DMS53 treated with DMSO at 0.1 percent for 48 hours (cell line): ENCODE measurements around the gene QRSL1.
"Not testable (repeated sequence)": the region's sequence is repeated elsewhere in the genome, so short reads cannot be mapped to it uniquely, and the experiment has no call there.

Experiments
- DNase-seq: peaks from one replicate; lab custom pipeline; 2025; ENCODE audit not compliant: unreplicated experiment; lab: John Stamatoyannopoulos, UW

QRSL1 gene, protein sequence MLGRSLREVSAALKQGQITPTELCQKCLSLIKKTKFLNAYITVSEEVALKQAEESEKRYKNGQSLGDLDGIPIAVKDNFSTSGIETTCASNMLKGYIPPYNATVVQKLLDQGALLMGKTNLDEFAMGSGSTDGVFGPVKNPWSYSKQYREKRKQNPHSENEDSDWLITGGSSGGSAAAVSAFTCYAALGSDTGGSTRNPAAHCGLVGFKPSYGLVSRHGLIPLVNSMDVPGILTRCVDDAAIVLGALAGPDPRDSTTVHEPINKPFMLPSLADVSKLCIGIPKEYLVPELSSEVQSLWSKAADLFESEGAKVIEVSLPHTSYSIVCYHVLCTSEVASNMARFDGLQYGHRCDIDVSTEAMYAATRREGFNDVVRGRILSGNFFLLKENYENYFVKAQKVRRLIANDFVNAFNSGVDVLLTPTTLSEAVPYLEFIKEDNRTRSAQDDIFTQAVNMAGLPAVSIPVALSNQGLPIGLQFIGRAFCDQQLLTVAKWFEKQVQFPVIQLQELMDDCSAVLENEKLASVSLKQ

DNA sequence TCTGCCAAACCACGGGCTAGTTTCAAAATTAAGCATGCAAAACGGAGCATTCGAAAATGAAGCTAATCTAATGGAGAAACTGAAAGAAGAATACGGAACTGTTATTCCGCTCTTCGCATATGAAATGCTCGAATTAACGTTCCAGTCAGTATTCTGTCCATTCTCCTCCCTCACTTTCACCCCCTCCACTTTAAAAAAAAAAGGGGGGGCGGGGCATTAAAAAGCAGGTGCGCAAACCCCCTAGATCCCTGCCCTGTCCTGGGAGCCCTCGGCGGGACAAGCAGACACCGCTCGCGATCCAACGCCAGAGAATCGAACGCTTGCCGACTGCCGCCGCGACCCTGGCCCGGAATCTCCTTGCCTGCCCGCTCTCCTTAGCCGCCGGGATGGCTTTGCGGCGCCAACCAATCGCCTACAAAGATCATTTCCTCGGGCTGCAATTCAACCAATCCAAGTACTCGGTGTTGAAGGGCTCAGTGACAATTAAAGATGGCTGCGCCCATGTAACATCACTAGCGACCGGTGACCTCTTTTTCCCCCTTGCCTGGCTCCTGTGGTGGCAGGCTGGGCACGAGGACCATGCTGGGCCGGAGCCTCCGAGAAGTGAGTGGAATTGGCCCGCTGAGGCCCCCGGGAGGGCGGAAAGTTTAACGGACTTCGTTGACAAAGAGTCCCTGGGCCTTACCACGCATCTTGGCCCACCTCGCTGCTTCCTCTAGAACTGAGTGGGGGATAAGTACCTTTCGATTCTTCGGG, at the start of gene QRSL1, which contains the start of gene RTN4IP1:
TSS of gene QRSL1 (plus strand) at position 476 of the 756 bp plus-strand sequence. CDS start at position 580, 104 bp downstream.
TSS of gene RTN4IP1 (minus strand) at position 396 of the 756 bp plus-strand sequence. CDS start 477 bp downstream, outside the sequence.
- DNase-seq, result peak; percentile 83

DNA sequence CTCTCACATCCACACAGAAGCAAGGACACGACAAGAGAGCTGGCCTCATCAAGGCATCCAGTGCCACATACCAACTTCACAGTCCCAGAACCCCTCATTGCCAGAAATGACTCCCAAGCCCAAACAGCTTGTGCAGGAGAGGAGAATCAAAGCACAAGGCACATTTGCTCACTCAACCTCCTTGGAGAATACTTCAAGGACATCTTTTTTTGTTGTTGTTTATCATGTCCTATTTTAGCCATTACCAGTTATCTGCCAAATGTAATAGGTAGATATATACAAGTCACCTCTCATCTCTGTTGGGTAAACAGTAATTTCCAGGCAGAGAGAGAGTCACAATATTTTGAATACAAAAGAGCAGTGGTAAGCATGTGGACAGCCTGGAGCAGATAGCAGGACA, 47.9 kb upstream of the QRSL1 start:
- no peak for DNase-seq

DNA sequence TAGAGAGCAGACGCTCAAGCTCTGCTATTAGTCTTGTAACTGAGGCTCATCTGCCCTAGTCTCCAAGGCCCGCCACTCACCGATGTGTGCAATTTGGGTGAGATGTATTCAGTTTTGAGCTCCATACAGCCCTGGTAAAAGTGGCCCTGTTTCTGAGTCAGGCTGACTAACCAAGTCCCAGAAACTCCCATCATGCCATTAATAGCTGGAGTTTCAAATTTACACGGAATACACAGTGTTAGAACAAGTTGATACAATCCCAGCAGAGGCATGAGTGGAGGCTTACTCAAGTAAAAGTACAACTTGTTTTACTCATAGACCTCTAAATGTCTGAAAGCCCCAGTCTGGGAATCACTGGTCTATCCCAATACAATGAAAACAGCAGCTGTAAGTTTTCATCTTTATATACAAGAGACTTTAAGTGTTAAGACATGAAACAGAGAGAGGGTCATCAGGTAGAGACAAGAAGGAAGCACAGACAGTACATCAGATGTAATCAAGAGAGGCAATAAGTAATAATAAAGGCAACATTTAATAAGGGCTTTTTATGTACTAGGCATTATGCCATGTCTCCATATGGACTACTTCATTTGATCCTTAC, 42.5 kb upstream of the QRSL1 start:
- no peak for DNase-seq

DNA sequence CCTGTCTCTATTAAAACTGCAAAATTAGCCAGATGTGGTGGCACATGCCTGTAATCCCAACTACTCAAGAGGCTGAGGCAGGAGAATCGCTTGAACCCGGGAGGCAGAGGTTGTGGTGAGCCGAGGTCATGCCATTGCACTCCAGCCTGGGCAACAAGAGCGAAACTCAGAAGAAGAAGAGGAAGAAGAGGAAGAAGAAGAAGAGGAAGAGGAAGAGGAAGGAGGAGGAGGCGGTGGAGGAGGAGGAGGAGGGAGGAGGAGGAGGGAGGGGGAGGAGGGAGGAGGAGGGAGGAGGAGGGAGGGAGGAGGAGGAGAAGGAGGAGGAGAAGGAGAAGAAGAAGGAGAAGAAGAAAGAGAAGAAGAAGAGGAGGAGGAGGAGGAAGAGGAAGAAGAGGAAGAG, 40.4 kb upstream of the QRSL1 start:
- DNase-seq, result not testable (repeated sequence)

DNA sequence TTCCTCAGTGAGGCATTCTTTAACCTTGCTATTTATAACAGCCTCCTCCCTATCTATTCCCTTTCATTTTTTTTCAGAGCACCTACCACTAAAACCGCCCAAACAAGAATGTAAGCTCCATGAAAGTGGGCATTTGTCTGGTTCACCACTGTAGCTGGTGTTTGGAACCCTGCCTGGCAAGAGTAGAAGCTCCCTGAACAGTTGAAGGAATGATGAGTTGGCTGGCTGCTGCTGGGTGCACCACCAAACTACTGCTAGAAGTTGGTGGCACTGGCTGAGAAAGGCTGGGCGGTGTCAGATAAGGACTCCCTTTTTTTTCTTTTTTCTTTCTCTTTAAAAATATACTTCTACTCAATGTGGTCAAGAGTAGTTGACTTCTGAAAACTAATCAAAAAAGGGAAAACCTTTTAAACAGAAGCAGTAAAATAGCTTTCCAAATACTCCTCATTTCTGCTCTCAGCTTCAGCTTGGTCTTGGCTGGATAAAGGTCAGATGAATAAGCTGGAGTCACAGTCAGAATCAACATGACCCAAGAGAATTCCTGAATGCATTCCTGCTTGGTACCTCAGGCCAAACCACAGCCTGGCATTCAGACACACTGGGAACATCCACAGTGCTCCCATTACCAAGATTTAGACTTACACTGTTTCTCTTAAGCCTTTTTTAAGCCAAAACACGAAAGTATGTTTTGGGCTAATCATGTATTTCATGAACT, 38.1 kb upstream of the QRSL1 start:
- DNase-seq, result no peak

DNA sequence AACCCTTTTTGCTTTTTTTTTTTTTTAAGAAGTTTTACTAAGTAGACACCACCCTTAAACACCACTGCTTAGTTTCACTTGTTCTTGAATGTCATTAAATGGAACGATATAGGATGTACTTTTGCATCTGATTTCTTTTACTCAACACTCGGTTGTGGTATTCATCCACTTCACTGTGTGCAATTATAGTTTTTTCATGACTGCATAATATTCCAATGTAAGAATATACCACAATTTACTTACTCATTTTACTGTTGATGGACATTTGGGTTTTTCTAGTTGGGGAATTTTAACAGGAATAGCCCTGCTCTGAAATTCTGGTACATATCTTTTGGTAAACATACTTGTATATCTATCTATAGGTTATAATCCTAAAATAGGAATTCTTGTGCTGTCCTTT, 29.9 kb upstream of the QRSL1 start:
- no peak for DNase-seq

DNA sequence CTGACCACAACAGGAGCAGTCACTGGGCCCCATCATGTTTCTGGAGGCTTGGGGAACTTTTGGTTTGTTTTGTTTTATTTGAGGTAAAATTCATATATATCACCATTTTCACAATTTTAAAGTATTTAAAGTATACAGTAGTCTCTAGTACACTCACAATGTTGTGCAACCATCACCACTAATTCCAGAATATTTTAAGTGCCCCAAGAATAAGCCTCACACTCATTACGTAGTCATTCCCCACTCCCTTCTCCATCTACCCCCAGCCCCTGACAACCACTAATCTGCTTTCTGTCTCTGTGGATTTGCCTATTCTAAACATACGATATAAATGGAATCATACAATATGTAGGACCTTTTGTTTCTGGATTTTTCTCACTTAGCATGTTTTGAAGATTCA, 29.0 kb upstream of the QRSL1 start:
- DNase-seq, result no peak

DNA sequence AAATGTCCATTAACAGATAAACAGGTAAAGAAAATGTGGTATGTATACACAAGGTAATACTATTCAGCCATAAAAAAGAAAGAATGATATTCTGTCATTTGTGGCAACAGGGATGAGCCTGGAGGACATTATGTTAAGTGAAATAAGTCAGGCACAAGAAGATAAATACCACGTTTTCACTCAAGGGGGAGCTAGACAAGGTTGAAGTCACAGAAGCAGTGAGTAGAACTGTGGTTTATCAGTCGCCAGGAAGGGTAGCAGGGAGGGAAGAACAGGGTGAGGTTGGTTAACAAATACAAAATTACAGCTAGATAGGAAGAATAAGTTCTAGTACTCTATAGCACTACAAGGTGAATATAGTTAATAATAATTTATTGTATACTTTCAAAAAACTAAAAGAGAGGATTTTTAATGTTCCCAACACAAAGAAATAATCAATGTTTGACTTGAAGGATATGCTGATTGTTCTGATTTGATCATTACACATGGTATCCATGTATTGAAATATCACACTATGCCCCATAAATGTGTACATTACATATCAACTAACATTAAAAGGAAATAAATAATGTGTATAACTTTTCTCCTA, 21.2 kb upstream of the QRSL1 start:
- peak; percentile 36 for DNase-seq

DNA sequence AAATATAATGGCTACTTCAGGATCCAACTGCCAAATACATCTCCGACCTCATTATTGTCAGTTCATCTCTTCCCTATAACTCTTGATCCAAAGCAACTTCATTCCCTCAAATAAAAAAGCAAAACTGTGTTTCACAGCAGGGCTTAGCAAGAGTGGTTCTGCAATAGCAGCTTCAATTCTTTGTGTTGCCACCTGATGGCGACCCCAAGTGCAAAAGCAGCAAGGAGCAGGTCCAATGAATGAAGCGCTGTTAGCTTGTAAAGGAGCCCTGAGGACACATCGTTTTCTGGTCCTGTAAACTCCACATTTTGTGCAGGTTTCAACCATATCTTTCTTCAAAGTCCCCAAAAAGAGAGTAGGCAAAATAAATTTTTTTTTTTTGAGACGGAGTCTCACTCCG, 19.7 kb upstream of the QRSL1 start:
- peak; percentile 6 for DNase-seq

DNA sequence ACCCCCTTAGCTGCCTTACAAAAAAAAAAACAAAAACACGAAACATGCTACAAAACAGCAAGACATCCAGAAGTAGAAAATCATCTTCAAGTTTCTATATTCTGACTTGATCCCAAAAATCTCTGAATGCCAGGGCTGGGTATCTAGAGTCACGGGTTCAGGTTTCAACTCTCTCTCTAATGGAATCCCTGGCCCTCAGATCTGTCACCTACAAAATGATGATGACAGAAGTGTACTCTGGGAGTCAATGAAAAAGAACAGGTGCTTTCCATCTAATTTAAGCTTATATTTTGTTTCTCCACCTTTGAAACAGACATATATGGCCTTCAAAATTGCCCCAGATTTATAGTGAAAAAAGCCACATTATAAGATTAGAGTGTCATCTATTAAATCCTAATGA, 18.3 kb upstream of the QRSL1 start:
- DNase-seq, result no peak

DNA sequence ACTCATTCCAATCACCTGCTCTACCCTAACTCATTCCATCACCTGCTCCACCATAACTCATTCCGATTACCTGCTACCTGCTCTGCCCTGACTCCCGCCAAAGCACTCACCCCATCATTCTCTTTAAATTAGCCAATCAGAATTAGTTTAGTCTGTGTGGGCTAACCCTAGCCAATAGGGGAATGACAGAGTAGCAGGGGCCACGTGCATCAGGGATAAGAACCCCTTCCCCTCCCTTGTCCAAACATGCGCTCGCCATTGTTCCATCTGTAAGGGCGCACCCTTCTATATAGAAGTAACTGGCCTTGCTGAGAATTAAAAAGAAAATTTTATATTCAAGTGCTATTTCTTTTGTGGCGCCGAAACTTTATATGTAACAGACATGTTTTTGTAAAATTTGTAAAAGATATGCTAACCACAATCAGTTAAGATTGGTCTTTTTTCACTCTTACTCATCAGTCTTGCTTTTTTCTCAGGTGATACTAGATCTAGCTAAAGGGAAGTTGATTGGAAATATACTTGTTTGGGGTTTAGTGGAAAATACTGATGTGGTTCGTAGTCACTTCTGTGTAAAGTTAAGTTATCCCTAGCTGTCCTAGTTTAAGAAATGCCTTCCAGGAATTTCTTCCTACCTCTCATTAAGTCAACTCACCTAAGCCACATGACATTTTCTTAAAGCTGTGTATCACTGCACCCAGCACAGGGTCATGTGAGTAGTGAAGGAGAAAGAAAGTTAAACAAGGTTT, 16.5 kb upstream of the QRSL1 start:
- DNase-seq, result no peak

DNA sequence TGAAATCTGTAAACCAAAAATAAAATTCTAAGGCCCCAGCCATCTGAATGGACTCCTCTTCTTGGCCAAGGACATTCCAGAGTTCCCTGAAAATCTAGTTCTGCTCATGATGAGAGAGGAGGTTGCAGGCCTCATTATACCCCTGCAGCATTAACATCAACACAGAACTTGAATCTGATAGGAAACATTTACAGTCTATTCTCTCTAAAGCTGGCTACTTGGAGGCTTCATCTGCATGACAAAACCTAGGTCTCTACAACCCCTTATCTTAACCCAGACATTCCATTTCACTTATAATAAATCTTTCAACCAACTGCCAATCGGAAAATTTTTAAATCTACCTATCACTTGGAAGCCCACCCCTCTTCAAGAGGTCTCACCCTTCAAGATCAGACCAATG, 15.8 kb upstream of the QRSL1 start:
- DNase-seq, result no peak

DNA sequence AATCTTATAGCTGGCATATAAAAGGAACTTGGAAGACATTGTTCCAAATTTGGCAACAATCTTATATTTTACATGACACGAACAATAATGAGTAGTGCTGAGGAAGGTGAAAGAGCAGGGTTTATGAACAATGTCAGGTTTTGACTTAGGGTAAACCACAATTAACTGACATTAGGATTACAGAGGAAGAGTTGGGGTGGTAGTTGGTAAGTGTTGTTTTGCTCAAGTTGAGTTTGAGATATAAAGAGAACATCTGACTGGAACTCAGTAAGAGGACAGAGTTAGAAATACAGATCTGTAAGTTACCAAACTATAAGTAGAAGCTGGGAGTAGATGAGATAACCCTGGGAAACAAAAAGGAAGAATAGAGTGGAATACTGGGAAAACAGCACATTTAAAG, 15.2 kb upstream of the QRSL1 start:
- DNase-seq, result no peak

DNA sequence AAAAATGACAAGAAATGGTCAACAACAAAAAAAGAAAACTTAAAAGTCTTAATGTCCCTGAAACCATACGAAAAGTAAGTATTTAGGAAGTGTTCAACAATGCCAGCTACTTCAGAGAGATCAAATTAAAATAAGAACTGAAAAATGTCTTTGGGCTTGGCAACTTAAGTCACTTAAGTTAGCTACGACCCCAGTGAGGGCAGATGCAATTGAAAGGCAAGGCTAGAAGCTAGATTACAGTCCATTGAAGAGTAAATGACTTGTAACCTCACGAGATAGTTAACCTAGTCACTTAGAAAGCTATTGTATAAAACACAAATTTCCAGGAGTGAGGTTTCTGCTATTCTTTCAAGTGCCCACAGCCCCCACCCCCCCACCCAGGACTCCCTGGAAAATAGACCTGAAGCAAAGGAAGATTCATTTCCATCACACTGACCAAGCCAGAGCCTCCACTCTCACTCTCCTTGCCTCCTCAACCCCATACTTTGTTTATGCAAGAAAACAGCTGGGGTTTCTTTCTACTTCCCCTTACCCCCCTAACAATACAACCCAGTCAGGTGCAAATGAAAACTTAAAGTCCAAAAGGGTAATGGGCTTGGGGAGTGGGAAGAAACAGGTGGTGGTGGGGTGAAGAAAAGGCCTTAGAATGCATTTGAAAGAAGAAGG, 14.7 kb upstream of the QRSL1 start:
- DNase-seq, result no peak

DNA sequence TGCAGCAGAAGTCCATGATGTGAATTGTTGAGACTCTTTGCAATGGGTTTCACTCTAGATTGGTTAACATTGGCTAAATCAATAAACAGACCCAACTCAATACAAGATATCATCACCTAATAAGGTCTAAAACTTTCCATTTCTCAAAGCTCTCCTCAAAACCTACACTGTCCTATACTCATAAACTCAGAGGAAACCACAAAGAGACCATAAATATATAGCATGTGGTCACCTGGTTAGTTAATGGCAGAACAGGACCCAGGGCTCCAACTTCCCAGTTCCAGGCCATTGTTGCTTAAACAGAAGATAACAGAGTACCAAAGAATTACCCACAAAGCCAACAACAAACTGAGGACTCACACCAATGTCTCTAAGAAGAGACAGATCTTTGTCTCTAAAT, 12.1 kb upstream of the QRSL1 start:
- no peak for DNase-seq

DNA sequence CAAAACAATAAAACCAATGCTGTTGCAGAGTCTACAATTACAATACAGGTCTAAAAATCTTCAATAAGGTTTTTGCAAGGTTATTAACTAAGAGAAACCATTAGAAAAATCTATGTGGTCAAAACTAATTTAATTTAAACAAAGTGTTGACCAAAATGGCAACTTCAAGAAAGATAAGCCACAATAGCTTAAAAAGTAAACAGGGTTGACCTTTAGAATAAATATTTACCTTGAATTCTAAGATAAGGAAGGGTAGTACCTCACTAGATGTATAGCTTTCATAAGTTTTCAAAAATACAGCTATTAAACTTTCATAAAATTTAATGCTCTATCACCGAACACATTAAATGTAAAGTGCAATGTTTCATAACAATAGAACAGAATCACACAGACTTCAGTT, 11.5 kb upstream of the QRSL1 start:
- no peak for DNase-seq

DNA sequence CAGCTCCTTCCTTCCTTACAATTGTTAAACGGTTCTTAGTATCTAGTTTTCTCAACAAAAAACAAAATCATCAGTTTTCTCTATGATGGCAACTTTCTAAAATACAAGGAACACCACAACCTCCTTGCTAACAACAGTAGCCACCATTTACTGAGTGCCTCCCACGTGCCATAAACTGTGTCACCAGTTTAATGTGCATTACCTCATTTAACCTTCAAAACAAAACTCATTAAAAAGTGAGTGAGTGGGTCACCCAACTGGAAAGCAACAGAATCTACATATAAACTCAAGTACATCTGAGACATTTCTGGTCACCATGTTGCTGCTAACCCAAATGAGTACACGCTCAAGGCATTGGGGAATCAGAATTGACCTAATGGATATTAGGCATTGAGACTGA, 11.1 kb upstream of the QRSL1 start:
- DNase-seq, result no peak

DNA sequence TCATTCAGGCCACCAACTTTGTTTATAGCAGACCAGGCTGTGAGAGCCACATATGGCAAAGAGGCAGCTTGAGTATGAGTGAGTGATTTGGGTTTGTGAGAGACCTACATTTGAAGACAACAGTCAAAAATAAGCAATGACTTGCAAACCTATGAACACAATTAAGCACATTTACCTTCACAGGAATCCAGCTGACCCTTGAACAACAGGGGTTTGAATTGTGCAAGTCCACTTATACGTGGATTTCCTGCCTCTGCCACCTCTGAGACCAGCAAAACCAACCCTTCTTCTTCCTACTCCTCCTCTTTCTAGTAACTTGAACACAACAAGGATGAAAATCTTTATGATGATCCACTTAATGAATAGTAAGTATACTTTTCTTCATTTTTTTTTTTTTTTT, 10.2 kb upstream of the QRSL1 start:
- DNase-seq, result no peak

DNA sequence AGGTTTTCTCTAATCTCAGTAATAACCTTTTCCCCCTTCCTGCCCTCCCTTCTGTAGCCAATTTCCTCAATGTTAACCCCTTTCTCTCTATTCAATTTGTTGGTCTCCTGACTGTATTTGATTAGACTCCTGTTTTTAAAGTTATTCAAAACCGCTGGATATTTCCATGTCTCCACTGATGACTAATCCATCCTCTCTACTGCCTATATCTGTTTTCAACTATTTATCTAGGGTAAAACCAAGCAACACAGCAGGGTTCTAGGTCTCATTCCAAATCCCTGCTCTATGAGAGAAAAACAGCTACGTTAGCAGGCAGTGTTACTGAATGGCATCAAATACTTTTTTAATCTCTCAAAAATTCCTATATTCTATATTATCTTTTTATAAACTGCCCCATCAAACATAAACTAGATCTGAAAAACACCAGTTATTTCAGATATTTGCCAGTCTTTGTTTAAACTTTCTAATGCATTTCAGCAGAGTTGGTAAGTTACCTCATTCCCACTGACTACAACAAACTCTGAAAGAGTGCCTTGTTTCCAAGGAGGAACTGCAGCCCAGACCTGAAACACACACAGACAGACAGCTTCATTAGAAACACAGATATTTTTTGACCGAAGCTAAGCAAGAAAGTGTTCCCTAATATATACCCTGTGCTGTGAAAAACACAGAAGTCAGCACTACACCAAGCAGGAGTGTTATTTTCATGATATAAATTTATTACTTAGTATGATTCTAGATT, 8.3 kb upstream of the QRSL1 start:
- no peak for DNase-seq
